Measurements from ENCODE around the gene MRPS16. TPM values are rescaled to one million over a fixed set of nuclear protein-coding genes. Genes with fewer than 3 reads are reported as not detected.

Gene MRPS16
- total RNA-seq, 1 donor from 2014 or later, result 53.6 TPM

DNA sequence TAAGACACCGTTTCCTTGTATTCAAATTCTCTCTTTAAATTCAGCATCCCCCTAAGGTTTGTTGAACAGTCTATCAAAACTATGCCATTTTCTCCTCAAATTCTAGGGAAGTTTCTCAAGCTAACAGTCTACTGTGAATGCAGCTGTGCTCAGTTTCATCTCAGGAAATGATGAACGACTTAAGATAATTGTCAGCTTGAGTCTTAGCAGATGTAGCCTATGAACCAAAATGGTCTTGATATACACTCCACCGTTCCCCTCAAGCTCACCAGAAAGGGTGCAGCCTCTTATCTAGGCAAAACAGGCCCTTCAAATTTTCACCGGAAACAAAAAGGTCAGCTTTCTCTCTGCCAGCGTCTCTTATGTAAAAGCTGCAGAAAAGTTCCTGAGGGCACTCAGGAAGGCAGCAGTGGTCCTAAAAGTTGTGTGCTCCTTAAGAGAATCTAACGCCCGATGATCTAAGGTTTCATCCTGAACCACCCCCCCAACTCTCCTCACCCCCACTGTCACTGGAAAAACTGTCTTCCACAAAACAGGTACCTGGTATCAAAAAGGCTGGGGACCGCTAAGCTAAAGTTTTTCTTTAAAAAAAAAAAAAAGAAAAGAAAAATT lies 7.5 kb downstream of the MRPS16 start:
- no peak for DNase-seq (ENCODE audit: low spot score)
- ATAC-seq, result no peak

DNA sequence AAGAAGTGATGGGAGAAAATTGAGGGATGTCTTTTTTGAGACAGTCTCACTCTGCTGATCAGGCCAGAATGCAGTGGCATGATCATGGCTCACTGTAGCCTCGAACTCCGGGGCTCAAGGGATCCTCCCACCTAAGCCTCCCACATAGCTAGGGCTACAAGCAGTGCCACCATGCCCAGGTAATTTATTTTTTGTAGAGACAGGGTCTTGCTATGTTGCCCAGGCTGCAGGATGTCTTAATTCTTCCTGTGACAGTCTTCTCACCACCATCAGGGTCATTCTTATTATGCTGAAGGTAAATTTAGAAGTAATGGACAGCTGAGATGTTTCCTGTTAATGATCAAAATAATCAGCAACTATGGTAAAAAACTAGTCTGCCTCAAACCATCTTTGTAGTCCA lies 12.5 kb downstream of the MRPS16 start:
- ATAC-seq (no peak), DNase-seq (ENCODE audit: low spot score) (no peak)

DNA sequence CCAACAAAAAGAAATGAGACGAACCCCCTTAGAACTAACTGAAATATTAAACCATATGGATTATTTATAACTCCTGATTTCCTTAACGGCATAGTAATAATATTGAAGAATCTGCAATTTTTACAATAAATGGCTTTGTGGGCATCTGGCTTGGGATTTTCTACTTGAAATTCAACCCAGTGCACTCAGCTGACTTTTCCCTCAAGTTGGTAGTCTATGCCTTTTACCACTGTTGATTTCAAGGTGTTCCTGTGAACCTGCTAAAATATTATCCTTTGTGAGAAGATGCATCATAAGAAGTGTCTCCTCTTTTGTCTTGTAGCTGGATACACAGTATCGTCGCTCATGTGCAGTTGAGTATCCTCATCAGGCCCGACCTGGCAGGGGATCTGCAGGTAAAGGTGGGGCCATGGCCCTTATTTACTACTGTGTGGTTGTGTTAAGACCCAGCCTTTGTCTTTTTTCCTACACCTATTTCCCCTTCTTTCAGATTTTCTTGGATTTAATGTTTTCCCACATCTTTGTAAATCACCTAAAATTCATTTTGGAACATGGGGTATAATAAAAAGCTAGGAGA lies 13.4 kb downstream of the MRPS16 start:
- DNase-seq (ENCODE audit: low spot score), result no peak
- ATAC-seq, result no peak

DNA sequence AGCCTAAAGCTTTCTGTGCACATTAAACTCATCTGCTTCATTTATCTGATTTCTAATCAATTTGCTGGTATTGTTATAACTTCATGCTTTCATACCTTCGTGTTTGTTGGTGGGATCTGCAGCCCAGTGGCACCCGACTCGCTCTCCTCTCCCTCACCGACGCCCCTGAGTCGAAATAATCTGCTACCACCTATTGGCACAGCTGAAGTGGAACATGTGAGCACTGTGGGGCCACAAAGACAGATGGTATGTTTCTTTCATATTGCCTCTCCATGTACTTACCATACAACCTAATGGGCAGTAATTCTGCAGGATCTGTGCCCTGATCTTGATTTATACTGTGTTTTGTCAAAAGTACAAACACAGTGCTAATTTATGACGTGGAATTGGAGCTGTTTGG lies 17.7 kb downstream of the MRPS16 start:
- DNase-seq (ENCODE audit: low spot score) (no peak), ATAC-seq (no peak)

DNA sequence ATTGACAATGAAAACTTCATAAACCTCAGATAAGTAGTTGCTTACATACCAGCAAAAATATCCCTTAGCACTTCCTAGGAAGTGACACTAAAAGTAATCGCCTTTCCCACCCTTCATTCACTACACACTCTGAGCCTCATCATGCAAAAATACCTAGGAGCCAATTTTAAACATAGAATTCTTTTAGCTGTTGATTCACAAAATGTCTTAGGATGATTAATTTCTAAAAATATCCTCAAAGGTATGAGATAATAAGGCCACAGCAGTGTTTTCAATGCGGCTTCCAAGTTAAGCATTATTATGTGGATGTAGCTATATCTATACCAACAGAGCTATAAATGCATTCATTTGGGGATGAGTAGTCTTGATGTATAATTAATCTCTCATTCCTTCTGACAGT lies 18.6 kb downstream of the MRPS16 start:
- no peak for DNase-seq (ENCODE audit: low spot score)
- ATAC-seq, result no peak

DNA sequence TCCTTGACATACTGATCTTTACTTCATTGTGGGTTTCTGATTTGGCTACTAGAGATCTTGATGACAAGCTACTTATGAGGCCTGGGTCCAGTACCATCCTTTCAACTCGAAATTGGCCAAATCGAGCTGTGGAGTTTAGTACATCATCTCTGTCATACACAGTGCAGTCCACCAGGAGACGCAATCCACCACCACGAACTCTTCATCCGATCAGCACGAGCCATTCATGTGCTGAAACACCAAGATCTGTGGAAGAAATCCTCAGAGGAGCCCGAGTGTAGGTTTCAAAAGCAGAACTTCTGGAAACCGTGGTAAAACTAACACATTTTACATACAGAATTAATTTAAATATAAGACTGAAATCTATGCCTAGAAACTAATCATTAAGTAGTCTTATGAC lies 19.6 kb downstream of the MRPS16 start:
- ATAC-seq, result no peak
- DNase-seq (ENCODE audit: low spot score), result no peak

DNA sequence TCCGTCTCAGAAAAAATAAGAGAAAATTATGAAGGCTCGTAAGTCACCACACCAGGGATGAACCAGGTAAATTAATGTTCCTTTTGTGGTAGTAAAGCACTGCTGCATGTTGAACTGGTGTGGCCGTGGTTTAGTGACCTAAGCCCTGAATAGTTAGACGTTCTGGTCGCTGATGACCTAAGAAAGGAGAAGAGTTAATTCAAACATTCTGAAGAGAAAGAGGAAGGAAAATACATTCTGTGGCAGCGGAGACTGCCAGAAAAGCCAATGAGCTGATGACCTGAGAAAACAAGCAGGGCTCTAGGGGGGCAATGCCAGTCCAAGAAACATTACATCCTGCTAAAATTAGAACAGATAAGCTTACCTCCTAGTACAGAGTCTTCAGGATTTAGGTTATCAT lies 22.9 kb downstream of the MRPS16 start:
- DNase-seq (ENCODE audit: low spot score), result no peak

DNA sequence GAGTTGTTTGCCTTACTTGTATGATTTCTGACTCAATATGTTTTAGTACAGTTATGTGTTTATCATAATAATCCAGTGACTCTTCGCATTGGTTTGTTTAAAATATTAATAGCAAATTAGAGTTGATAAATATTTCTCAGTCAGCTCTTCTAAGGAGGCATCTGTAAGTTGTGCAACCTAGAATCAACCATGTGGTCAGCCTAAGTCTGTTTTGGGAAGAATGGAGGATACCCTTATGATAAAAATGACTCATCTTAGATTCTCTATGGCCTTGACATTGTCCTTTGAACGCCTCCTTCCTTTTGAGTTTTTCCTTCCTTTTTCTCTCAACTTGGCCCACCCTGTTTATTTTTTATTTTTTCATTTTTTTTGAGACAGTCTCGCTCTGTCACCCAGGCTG lies 24.2 kb downstream of the MRPS16 start:
- ATAC-seq (no peak), DNase-seq (ENCODE audit: low spot score) (no peak)

More for the DNA sequence above, 22.9 kb downstream of the MRPS16 start:
- no peak for ATAC-seq

DNA sequence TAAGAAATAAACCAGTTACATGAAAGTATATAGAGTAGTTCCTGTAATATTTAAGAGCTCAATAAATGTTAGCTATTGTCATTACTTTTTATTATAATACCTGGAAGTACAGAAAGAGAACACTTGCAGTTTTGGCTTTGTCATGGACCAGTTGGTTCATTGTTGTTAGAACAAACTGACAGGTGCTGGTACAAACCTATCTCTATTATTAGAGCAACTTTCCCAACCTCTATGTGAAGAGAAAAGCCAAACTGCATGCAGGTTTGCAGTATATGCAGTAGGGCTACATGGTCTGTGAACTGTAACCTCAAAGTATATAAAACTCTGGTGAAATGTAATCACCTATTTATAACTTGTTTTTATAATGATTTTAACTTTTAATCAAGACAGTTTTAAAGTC lies 25.8 kb downstream of the MRPS16 start:
- ATAC-seq (no peak), DNase-seq (ENCODE audit: low spot score) (no peak)

DNA sequence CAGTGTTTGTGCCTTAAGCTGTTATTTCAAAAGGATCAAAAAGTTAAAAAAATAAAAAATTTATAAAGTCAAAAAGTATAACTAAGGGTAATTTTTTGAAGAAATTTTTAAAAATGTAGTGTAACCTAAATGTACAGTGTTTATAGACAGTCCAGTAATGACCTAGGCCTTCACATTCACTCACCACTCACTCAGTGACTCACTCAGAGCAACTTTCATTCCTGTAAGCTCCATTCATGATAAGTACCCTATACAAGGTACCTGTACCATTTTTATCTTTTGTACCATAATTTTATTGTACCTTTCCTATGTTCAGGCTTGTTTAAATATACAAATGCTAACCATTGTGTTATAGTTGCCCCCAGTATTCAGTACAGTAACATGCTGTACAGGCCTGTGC lies 26.9 kb downstream of the MRPS16 start:
- ATAC-seq, result no peak
- DNase-seq (ENCODE audit: low spot score), result no peak

DNA sequence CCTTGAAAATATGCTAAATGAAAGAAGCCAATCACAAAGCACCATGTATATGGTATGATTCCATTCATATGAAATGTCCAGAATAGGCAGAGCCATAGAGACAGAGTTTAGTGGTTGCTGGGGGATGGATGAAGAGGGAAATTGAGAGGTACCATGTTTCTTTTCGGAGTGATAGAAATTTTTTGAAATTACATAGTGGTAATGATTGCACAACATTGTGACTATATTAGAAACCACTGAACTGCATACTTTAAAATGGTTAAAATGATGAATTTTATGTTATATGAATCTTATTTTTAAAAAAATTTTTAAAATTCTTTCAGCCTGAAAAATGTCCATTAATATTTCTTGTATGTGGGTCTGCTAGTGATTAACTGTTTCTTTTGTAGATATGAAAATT lies 31.5 kb downstream of the MRPS16 start:
- DNase-seq (ENCODE audit: low spot score), result no peak
- ATAC-seq, result no peak

DNA sequence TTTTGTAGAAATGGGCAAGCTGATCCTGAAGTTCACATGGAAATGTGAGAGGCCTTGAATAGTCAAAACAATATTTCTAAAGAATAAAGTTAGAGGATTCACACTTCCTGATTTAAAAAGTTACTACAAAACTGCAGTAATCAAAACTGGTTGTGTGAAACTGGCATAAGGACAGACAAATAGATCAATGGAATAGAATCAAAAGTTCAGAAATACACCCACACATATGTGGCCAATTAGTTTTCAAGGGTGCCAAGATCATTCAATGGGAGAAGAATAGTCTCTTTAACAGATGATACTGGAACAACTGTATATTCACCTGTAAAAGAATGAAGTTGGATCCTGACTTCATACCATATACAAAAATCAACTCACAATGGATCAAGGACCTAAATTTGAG lies 33.1 kb downstream of the MRPS16 start:
- peak; percentile 54 for ATAC-seq
- no peak for DNase-seq (ENCODE audit: low spot score)

DNA sequence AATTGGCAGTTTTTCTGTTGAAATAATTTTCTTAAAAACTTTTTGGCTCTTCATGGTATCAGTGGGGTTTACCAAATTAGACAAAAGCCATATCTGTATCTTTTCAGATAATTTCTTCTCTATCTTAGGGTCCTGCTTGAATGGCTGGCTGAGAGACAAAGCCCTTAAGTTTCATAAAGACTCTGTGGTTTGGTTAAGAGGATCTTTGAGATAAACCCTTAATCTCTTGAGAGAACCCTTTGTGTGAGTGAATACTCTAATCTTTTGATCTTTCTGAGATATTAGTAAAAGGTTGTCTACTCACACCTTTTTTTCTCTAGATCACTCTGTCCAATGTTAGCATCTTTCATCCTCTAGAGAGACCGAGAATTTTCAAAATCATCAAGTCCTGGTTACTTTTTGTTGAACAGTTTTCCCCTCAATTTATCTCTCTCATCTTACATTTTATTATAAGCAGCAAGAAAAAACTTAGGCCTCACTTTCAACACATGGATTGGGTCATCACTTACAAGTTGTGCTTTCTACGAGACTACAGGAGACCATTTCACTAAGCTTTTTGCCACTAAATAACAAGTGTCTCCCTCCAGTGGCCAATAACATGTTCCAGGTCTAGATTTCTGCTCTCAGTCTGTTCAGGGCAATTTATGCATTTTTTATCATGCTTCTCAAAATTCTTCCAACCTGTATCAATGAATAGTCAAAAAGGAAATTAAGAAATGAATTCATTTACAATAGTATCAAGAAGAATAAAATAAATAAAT lies 33.8 kb downstream of the MRPS16 start:
- no peak for DNase-seq (ENCODE audit: low spot score)
- ATAC-seq, result peak; percentile 76

DNA sequence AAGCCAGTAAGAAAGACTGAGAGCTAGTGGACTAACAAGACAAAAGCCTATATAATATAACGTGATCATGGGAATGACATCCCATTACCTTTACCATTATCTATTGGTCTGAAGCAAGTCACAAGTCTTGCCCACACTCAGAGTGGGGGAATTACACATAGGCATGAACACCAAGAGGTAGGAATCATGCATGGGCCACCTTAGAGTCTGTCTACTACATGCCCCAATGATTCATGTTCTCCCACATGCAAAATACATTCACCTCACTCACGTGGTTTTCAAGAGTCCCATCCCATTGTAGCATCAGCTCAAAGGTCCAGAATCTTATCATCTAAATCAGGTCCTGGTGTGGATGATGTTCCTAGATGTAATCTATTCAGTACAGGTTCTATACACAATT lies 34.8 kb downstream of the MRPS16 start:
- ATAC-seq, result no peak
- no peak for DNase-seq (ENCODE audit: low spot score)

DNA sequence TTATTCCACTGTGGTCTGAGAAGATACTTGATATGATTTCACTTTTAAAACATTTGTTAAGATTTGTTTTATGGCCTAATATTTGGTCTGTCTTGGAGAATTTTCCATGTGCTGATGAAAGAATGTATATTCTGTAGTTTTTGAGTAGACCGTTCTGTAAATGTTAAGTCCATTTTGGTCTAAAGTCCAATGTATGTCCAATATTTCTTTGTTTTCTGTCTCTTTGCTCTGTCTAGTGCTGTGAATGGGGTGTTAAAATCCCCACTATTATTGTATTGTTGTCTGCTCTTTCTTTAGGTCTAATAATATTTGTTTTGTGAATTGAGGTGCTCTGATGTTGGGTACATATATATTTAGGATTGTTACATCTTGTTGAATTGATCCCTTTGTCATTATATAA lies 36.7 kb downstream of the MRPS16 start:
- ATAC-seq, result no peak
- no peak for DNase-seq (ENCODE audit: low spot score)

DNA sequence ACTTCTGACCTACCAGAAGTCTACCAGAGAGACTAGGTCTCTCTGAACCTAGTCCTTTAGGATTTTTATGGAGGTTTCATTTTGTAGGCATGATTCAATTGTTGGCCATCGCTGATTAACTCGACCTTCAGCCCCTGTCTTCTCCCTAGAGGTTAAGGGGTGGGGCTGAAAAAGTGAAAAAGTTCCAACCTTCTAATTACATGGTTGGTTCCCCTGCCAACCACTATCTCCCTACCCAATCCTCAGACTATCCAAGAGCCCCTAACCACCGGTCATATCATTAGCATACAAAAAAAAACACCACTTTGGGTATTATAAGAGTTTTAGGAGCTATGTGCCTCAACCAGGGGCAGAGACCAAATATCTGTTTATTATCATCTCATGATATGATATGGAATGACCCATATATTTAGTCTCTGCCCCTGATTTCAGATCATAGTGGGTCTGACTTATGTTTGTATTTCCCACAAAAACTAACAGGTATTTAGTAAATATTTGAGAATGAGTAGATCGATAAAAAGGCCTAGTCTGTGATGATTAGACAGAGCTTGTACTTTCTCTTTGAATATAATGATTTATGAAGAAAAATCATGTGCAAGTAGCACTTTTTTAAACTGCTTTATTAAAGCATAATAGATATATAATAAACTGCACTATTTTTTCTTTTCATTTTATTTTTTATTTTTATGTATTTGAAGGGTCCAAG lies 41.2 kb downstream of the MRPS16 start:
- no peak for DNase-seq (ENCODE audit: low spot score)
- peak; percentile 81 for ATAC-seq

DNA sequence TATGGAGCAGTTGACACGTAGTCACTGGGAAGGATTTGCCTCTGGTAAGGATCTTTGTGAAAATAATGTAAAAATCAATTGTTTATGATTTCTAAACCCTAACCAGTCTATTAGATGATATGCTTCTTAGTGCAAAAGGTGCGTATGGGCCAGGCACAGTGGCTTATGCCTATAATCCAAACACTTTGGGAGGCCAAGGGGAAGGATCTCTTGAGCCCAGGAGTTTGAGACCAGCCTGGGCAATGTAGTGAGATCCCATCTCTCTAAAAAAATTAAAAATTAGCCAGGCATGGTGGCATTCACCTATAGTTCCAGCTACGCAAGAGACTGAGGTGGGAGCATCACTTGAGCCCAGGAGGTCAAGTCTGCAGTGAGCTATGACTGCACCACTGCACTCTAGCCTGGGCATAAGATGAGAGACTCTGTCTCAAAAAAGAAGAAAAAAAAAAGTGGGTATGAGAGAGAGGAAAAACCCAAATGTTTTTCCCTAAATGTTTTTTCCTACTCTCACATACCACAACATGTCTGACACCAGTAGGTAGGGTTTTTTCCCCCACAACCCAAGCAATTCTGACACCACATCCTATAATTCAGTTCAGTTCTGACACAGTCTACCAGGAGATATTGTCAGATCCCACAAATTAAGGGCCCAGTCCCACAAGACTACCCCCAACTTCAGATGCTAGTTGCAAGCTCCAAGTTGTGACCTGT lies 41.9 kb downstream of the MRPS16 start:
- DNase-seq (ENCODE audit: low spot score), result no peak
- ATAC-seq, result no peak

DNA sequence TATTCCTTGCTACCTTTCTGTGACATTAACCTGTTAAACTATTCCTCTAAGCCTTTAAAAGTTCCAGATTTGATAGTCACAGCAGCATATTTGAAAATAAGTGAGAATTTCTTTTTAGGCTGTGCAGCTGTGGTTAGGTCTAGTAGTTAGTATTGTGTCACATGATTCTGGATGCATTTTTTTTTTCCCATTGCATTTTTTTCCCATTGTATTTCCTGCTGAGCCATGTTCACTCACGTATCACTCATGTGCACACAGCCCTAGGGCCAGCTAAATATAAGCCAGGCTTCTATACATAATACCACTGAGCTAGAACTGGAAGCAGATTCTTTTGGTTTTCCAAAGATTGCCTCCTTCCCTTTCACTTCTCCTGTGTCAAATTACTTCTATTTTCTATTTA lies 42.7 kb downstream of the MRPS16 start:
- DNase-seq (ENCODE audit: low spot score) (no peak), ATAC-seq (no peak)

DNA sequence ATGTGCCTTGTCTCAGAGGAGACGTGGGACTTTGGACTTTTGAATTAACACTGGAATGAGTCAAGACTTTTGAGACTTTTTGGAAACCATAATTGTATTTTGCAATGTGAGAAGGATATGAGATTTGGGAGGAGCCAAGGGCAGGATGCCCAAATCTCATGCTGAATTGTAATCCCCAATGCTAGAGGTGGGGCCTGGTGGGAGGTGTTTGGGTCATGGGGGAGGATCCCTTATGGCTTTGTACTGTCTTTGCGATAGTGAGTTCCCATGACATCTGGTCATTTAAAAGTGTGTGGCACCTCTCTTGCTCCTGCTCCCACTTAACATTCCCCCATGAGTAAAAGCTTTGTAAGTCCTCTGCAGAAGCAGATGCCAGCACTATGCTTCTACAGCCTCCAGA lies 44.6 kb downstream of the MRPS16 start:
- ATAC-seq, result no peak
- DNase-seq (ENCODE audit: low spot score), result no peak

DNA sequence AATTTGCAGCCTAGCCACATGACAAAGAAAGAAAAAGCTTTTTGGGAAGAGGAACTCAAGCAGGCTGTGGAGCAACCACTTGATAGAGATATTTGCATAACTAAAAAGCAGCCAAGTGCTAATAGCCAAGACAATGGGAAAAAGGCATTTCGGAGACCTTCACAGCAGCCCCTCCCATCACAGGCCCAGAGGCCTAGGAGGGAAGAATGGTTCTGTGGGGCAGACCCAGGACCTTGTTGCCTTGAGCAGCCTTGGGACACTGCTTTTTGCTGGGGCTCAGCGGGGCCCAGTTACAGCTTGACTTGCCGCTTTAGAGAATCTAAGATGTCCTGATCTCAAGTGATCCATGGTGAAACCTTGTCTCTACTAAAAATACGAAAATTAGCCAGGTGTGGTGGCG lies 46.1 kb downstream of the MRPS16 start:
- ATAC-seq, result no peak
- no peak for DNase-seq (ENCODE audit: low spot score)

DNA sequence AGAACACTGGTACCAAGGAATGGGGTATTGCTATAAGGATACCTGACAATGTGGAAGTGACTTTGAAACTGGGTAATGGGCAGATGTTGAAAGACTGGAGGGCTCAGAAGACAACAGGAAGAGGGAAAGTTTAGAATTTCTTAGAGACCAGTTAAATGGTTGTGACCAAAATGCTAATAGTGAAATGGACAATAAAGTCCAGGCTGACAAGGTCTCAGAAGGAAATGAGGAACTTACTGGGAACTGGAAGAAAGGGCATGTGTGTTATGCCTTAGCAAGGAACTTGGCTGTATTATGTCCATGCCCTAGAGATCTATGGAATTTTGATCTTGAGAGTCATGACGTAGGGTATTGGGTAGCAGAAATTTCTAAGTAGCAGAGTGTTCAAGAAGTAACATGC lies 46.6 kb downstream of the MRPS16 start:
- ATAC-seq (no peak), DNase-seq (ENCODE audit: low spot score) (no peak)
